Activated CD8-positive, alpha-beta memory T cell treated with anti-CD3 and anti-CD28 coated beads, Interleukin-2, amount 50 U/mL, for 1 hour (primary cell): ENCODE measurements around the gene COMMD9.

Experiments
- DNase-seq: peaks from one replicate; pipeline ENCODE4 v3.0.0-alpha.2; 2020; ENCODE audit errors: extremely low read depth

Gene COMMD9

GRCh38 chr11:36222831-36223635 is 66.2 kb downstream of the COMMD9 start:
- no peak for DNase-seq
